ENCODE measurements around the gene THSD4. TPM values are rescaled to one million over a fixed set of nuclear protein-coding genes. Genes with fewer than 3 reads are reported as not detected.

THSD4 gene
- total and polyA plus RNA-seq, 7 donors = 0.21 to 3.1 (median 1.8) TPM

GRCh38 chr15:71494563-71495397 is 379.5 kb downstream of the THSD4 start:
- no peaks in the 10 kb centered on the region for H3K9me3 ChIP-seq
- no peak overlapping the region for H3K27ac ChIP-seq
- H3K4me1 ChIP-seq = peaks cover 20% of the 10 kb centered on the region
- no peaks in the 10 kb centered on the region for H3K27me3 ChIP-seq (ENCODE audit: insufficient read depth in 3 of 3, low read length in 2 of 3)
- H3K36me3 ChIP-seq (ENCODE audit: insufficient read depth in 1 of 2, low read depth in 1 of 2) = no peaks in the 10 kb centered on the region
- H3K4me3 ChIP-seq = no peak overlapping the region
- 45 to 51% (median 48%) methylated on average over 9 of the region's 9 CpGs for WGBS, 3 donors
- intact Hi-C loops (cut with DNase I) = no loop called here
- DNase-seq = no peak
- ATAC-seq = no peak
- no peak for TF ChIP-seq CTCF (IDR thresholded peaks at IDR 0.05)

GRCh38 chr15:71495398-71495780 is 380.1 kb downstream of the THSD4 start:
- 26 to 40% (median 31%) methylated on average over 3 of the region's 3 CpGs for WGBS, 3 donors
- Histone ChIP-seq H3K4me1 (peaks cover 20% of the 10 kb centered on the region), H3K36me3 (ENCODE audit: insufficient read depth in 1 of 2, low read depth in 1 of 2) (no peaks in the 10 kb centered on the region), H3K4me3 (no peak overlapping the region), H3K27me3 (ENCODE audit: insufficient read depth in 3 of 3, low read length in 2 of 3) (no peaks in the 10 kb centered on the region), H3K9me3 (peaks cover 3% of the 10 kb centered on the region), H3K27ac (no peak overlapping the region)
- no peak for TF ChIP-seq CTCF (IDR thresholded peaks at IDR 0.05)
- ATAC-seq (no peak), DNase-seq (no peak)
- intact Hi-C loops (cut with DNase I) = no loop called here

GRCh38 chr15:71496336-71496955 is 381.2 kb downstream of the THSD4 start:
- intact Hi-C loops (cut with DNase I) = no loop called here
- DNase-seq = no peak
- no peaks in the 10 kb centered on the region for H3K36me3 ChIP-seq (ENCODE audit: insufficient read depth in 1 of 2, low read depth in 1 of 2)
- peaks cover 8% of the 10 kb centered on the region for H3K9me3 ChIP-seq
- 47 to 61% (median 50%) methylated on average over 4 of the region's 4 CpGs for WGBS, 3 donors
- no peaks in the 10 kb centered on the region for H3K27me3 ChIP-seq (ENCODE audit: insufficient read depth in 3 of 3, low read length in 2 of 3)
- no peak overlapping the region for H3K4me3 ChIP-seq
- H3K4me1 ChIP-seq = peaks cover 20% of the 10 kb centered on the region
- ATAC-seq = peak in 1 of 4 donors; percentile 55
- H3K27ac ChIP-seq = no peak overlapping the region
- no peak for TF ChIP-seq CTCF (IDR thresholded peaks at IDR 0.05)

DNA sequence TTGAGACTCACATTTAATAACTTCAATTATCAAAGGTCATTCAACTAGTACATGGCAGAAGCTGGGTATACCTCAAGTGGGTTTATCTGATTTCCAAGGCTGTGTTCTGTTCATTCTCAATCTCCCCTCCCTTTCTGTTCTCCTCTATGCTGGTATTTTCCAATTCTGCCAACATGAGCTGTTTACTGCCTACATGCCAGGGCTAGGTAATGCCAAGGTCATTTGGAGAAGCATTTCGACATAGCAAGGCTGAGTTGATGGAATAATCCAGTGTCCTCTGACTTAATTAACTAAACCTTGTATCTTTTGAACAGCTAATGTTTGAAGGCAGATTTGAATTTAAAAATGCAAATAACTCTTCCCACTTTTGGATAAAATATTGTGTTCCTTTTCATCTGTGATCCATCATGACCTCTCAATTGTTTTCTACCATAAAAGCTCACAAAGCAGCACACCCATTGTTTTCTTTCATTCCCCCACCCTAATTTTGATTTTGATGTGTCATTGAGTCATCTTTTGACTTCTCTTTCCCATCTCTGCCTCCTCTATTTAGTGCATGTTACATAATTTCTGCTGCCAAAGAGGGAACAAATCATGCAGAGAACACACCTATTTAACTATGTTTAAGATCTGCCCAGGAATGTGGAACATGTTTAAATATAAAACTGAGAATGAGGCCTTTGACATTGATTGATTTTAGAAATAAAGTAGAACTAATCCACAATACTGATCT is 386.2 kb downstream of the THSD4 start:
- intact Hi-C loops (cut with DNase I) = no loop called here
- no peaks in the 10 kb centered on the region for H3K27me3 ChIP-seq (ENCODE audit: insufficient read depth in 3 of 3, low read length in 2 of 3)
- DNase-seq (no peak), ATAC-seq (peak in 2 of 4 donors; percentile 57 to 71)
- peaks cover 8% of the 10 kb centered on the region for H3K9me3 ChIP-seq
- no peak overlapping the region for H3K27ac ChIP-seq
- no peak for TF ChIP-seq CTCF (IDR thresholded peaks at IDR 0.05)
- 29 to 50% (median 34%) methylated on average over 1 of the region's 1 CpG for WGBS, 3 donors
- H3K36me3 ChIP-seq (ENCODE audit: insufficient read depth in 1 of 2, low read depth in 1 of 2) = no peaks in the 10 kb centered on the region
- H3K4me1 ChIP-seq = peaks cover 4% of the 10 kb centered on the region
- no peak overlapping the region for H3K4me3 ChIP-seq
